GM12892 (cell line): ENCODE results near the gene DGKI.

Source experiments
- POLR2A ChIP-seq: IDR thresholded peaks from 2 replicates; pipeline ENCODE4 v1.6.1; 2011; ENCODE audit warnings: low read depth, low read length, control low read depth
- POLR2AphosphoS5 ChIP-seq: IDR thresholded peaks from 2 replicates; pipeline ENCODE4 v1.6.1; 2011; ENCODE audit warnings: low read depth, low read length, control low read depth
- TAF1 ChIP-seq: IDR thresholded peaks from 2 replicates; pipeline ENCODE4 v1.6.1; 2011; ENCODE audit warnings: low read depth, mild to moderate bottlenecking, control low read depth, low read length, borderline replicate concordance

GRCh38 chr7:137852108-137852507 lies 5.3 kb upstream of the DGKI start:
- TF ChIP-seq POLR2A, result no peak
- TF ChIP-seq POLR2AphosphoS5, result no peak
- no peak for TF ChIP-seq TAF1
